HepG2 (cell line): ENCODE data around the gene MRPL38.

Source experiments
- BCL3 ChIP-seq: sonication (generic); formaldehyde crosslinking; IDR thresholded peaks from 2 replicates; pipeline ENCODE4 v1.5.1; 2020; ENCODE audit warnings: mild to moderate bottlenecking, missing genetic modification reagents, moderate library complexity
- JUNB ChIP-seq: sonication (generic); formaldehyde crosslinking; IDR thresholded peaks from 2 replicates; pipeline ENCODE4 v1.8.0; 2022; ENCODE audit warnings: missing genetic modification reagents, mild to moderate bottlenecking, borderline replicate concordance
- POLR2A ChIP-seq, 2 experiments: IDR thresholded peaks; 2 replicates each; pipeline ENCODE4 v1.6.1; 2011; ENCODE audit warnings: low read depth in 2 of 2, low read length in 2 of 2, mild to moderate bottlenecking in 1 of 2, moderate library complexity in 1 of 2; ENCODE audit not compliant: insufficient read depth in 1 of 2
- POLR2G ChIP-seq: fragments of 200-400 bp; formaldehyde crosslinking; IDR thresholded peaks from 2 replicates; pipeline ENCODE4 v1.6.1; 2018; ENCODE audit warnings: mild to moderate bottlenecking, low read depth, low read length, moderate library complexity
- SAP130 ChIP-seq: IDR thresholded peaks from 2 replicates; pipeline ENCODE4 v1.6.1; 2016; ENCODE audit warnings: low read depth
- ZBTB1 ChIP-seq: sonication (generic); formaldehyde crosslinking; IDR thresholded peaks from 2 replicates; pipeline ENCODE4 v1.4.0; 2020; ENCODE audit warnings: missing genetic modification reagents, borderline replicate concordance
- ZNF326 ChIP-seq: sonication (generic); formaldehyde crosslinking; IDR thresholded peaks from 2 replicates; pipeline ENCODE4 v1.4.0; 2020; ENCODE audit warnings: missing genetic modification reagents, borderline replicate concordance
- ZNF513 ChIP-seq: sonication (generic); formaldehyde crosslinking; conservative IDR thresholded peaks from 2 replicates; pipeline ENCODE4 v1.5.0; 2020; ENCODE audit warnings: missing genetic modification reagents
- ZSCAN20 ChIP-seq: sonication (generic); formaldehyde crosslinking; IDR thresholded peaks from 2 replicates; pipeline ENCODE4 v1.4.0; 2020; ENCODE audit warnings: missing genetic modification reagents, mild to moderate bottlenecking, borderline replicate concordance
- TF ChIP-seq, protein P1 (sequence below): sonication (generic); formaldehyde crosslinking; IDR thresholded peaks from 2 replicates; pipeline ENCODE4 v1.4.0; 2020; ENCODE audit warnings: missing genetic modification reagents, borderline replicate concordance
- TF ChIP-seq, protein P2 (sequence below): sonication (generic); formaldehyde crosslinking; IDR thresholded peaks from 2 replicates; pipeline ENCODE4 v1.5.0; 2020; ENCODE audit warnings: mild to moderate bottlenecking, missing genetic modification reagents, moderate library complexity
- TF ChIP-seq, protein P3 (sequence below): sonication (generic); formaldehyde crosslinking; IDR thresholded peaks from 2 replicates; pipeline ENCODE4 v1.8.0; 2022; ENCODE audit warnings: missing genetic modification reagents, mild to moderate bottlenecking, moderate library complexity, borderline replicate concordance

DNA sequence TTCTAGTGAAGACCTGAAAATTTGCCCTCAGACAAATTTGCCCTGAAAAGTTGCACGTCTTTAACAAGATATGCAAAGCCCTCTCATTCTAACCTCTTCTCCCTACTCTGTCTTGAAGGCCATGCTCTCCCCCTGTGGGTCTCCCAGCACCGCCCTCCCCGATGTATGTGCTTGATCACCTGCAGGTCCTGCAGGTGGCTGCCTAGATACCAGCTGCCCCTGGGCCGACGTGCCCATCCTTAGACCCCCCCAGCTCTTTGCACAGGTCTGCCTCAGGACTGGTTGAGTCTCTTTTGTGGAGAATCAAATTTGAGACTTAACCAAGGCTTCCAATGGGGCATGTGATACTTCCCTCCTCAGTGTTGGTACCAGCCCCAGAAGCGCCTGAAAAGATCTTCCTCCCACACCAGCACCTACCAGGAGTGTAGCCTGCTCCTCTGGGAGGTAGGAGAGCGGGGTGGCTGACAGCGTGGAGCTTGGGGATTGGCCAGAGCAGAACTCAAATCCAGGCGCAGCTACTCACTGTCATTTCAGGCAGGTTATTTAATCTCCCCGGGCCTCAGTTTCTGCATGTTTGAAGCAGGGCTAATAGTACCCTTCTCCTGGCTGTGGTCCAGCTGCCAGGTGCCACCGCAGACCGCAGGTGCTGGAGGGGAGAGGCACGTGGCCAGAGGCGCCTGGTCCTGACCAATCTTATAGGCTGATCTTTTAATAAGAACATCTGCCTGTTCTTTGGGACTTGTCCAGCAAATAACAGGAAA, 4.5 kb upstream of the MRPL38 start:
- TF ChIP-seq POLR2A (IDR thresholded peaks at IDR 0.05; ENCODE audit: insufficient read depth in 1 of 2, low read depth in 2 of 2, low read length in 2 of 2) (no peak), SAP130 (CRISPR knock-in tag) (no peak), POLR2G (no peak), ZBTB1 (CRISPR knock-in tag) (no peak), ZNF326 (CRISPR knock-in tag) (no peak), ZSCAN20 (CRISPR knock-in tag) (no peak), ZNF513 (CRISPR knock-in tag) (no peak), BCL3 (CRISPR knock-in tag) (no peak), JUNB (CRISPR knock-in tag) (no peak)
- TF ChIP-seq, protein P1, sequence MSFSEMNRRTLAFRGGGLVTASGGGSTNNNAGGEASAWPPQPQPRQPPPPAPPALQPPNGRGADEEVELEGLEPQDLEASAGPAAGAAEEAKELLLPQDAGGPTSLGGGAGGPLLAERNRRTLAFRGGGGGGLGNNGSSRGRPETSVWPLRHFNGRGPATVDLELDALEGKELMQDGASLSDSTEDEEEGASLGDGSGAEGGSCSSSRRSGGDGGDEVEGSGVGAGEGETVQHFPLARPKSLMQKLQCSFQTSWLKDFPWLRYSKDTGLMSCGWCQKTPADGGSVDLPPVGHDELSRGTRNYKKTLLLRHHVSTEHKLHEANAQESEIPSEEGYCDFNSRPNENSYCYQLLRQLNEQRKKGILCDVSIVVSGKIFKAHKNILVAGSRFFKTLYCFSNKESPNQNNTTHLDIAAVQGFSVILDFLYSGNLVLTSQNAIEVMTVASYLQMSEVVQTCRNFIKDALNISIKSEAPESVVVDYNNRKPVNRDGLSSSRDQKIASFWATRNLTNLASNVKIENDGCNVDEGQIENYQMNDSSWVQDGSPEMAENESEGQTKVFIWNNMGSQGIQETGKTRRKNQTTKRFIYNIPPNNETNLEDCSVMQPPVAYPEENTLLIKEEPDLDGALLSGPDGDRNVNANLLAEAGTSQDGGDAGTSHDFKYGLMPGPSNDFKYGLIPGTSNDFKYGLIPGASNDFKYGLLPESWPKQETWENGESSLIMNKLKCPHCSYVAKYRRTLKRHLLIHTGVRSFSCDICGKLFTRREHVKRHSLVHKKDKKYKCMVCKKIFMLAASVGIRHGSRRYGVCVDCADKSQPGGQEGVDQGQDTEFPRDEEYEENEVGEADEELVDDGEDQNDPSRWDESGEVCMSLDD (CRISPR knock-in tag) = no peak
- TF ChIP-seq, protein P2, sequence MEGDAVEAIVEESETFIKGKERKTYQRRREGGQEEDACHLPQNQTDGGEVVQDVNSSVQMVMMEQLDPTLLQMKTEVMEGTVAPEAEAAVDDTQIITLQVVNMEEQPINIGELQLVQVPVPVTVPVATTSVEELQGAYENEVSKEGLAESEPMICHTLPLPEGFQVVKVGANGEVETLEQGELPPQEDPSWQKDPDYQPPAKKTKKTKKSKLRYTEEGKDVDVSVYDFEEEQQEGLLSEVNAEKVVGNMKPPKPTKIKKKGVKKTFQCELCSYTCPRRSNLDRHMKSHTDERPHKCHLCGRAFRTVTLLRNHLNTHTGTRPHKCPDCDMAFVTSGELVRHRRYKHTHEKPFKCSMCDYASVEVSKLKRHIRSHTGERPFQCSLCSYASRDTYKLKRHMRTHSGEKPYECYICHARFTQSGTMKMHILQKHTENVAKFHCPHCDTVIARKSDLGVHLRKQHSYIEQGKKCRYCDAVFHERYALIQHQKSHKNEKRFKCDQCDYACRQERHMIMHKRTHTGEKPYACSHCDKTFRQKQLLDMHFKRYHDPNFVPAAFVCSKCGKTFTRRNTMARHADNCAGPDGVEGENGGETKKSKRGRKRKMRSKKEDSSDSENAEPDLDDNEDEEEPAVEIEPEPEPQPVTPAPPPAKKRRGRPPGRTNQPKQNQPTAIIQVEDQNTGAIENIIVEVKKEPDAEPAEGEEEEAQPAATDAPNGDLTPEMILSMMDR = no peak
- TF ChIP-seq, protein P3, sequence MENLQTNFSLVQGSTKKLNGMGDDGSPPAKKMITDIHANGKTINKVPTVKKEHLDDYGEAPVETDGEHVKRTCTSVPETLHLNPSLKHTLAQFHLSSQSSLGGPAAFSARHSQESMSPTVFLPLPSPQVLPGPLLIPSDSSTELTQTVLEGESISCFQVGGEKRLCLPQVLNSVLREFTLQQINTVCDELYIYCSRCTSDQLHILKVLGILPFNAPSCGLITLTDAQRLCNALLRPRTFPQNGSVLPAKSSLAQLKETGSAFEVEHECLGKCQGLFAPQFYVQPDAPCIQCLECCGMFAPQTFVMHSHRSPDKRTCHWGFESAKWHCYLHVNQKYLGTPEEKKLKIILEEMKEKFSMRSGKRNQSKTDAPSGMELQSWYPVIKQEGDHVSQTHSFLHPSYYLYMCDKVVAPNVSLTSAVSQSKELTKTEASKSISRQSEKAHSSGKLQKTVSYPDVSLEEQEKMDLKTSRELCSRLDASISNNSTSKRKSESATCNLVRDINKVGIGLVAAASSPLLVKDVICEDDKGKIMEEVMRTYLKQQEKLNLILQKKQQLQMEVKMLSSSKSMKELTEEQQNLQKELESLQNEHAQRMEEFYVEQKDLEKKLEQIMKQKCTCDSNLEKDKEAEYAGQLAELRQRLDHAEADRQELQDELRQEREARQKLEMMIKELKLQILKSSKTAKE = no peak
